Stimulated activated CD4-positive, alpha-beta T cell treated with anti-CD3 and anti-CD28 coated beads, Interleukin-15, amount 100 ng/mL, for 24 hours (primary cell): ENCODE results near the gene LRMDA.
"Not testable (repeated sequence)": the region's sequence is repeated elsewhere in the genome, so short reads cannot be mapped to it uniquely, and the experiment has no call there.

Source experiments
- DNase-seq: peaks from one replicate; pipeline ENCODE4 v3.0.0-alpha.2; 2020

Gene LRMDA

GRCh38 chr10:76492678-76493472, 1061.5 kb downstream of the LRMDA start:
- no peak for DNase-seq

- no peak for DNase-seq
These were observed 1066.2 kb downstream of the LRMDA start for GRCh38 chr10:76497666-76498065.

GRCh38 chr10:76504823-76505222, 1073.4 kb downstream of the LRMDA start:
- no peak for DNase-seq

- no peak for DNase-seq
These were observed 1078.0 kb downstream of the LRMDA start for GRCh38 chr10:76509446-76509845.

- DNase-seq, result no peak
These were observed 1082.9 kb downstream of the LRMDA start for GRCh38 chr10:76514321-76514720.

GRCh38 chr10:76514869-76515268, 1083.4 kb downstream of the LRMDA start:
- DNase-seq, result no peak

GRCh38 chr10:76522547-76522946, 1091.1 kb downstream of the LRMDA start:
- no peak for DNase-seq

GRCh38 chr10:76523246-76523645, 1091.8 kb downstream of the LRMDA start:
- no peak for DNase-seq

GRCh38 chr10:76523791-76524351, 1092.4 kb downstream of the LRMDA start:
- DNase-seq, result no peak

GRCh38 chr10:76526833-76527232, 1095.4 kb downstream of the LRMDA start:
- DNase-seq, result not testable (repeated sequence)

GRCh38 chr10:76540331-76540730, 1108.9 kb downstream of the LRMDA start:
- no peak for DNase-seq

- no peak for DNase-seq
These were observed 1109.4 kb downstream of the LRMDA start for GRCh38 chr10:76540786-76541185.

GRCh38 chr10:76541852-76542251, 1110.4 kb downstream of the LRMDA start:
- no peak for DNase-seq

- no peak for DNase-seq
These were observed 1111.0 kb downstream of the LRMDA start for GRCh38 chr10:76542307-76542930.

- DNase-seq, result no peak
These were observed 1112.2 kb downstream of the LRMDA start for GRCh38 chr10:76543655-76544054.

GRCh38 chr10:76544789-76545188, 1113.4 kb downstream of the LRMDA start:
- no peak for DNase-seq

- DNase-seq, result no peak
These were observed 1115.0 kb downstream of the LRMDA start for GRCh38 chr10:76546411-76546810.

GRCh38 chr10:76547352-76547972, 1116.0 kb downstream of the LRMDA start:
- DNase-seq, result peak; percentile 71

GRCh38 chr10:76548716-76549115, 1117.3 kb downstream of the LRMDA start:
- no peak for DNase-seq

- no peak for DNase-seq
These were observed 1117.7 kb downstream of the LRMDA start for GRCh38 chr10:76549171-76549570.

GRCh38 chr10:76550806-76551205, 1119.4 kb downstream of the LRMDA start:
- DNase-seq, result no peak

GRCh38 chr10:76552091-76552873, 1120.9 kb downstream of the LRMDA start:
- DNase-seq, result no peak
